DOHH2 (cell line): ENCODE results near the gene ZNF213.
A peak's percentile ranks its signal among the peaks of the same experiment; 100 is the strongest.

ENCODE experiments used
- H3F3A ChIP-seq: fragments of 200-600 bp; sonication (generic), shearing (Covaris generic); 2 replicates; pipeline ENCODE4 v1.6.0; 2016; ENCODE audit warnings: antibody characterized with exemption, mild to moderate bottlenecking; ENCODE audit not compliant: control insufficient read depth, insufficient read depth
- H3K27ac ChIP-seq: fragments of 200-600 bp; sonication (generic); 2 replicates; pipeline ENCODE4 v1.5.1; 2014; ENCODE audit warnings: low read depth, mild to moderate bottlenecking, low read length, moderate library complexity
- H3K27me3 ChIP-seq: fragments of 200-600 bp; sonication (generic); 2 replicates; pipeline ENCODE4 v1.6.1; 2014; ENCODE audit warnings: mild to moderate bottlenecking, low read length, mixed read lengths; ENCODE audit not compliant: control insufficient read depth
- H3K36me3 ChIP-seq: fragments of 200-600 bp; sonication (generic); 2 replicates; pipeline ENCODE4 v1.6.1; 2014; ENCODE audit warnings: mild to moderate bottlenecking, low read length, moderate library complexity, mixed read lengths; ENCODE audit not compliant: control insufficient read depth
- H3K4me1 ChIP-seq: fragments of 200-600 bp; sonication (generic); 2 replicates; pipeline ENCODE4 v1.6.1; 2014; ENCODE audit warnings: mild to moderate bottlenecking, low read length, mixed read lengths; ENCODE audit not compliant: control insufficient read depth
- H3K4me2 ChIP-seq: fragments of 200-600 bp; sonication (generic); 2 replicates; pipeline ENCODE4 v1.6.0; 2014; ENCODE audit warnings: mild to moderate bottlenecking, low read length, moderate library complexity
- H3K4me3 ChIP-seq: fragments of 200-600 bp; sonication (generic); 2 replicates; pipeline ENCODE4 v1.5.1; 2014; ENCODE audit warnings: mild to moderate bottlenecking, low read length, mixed read lengths
- H3K79me2 ChIP-seq: fragments of 200-600 bp; sonication (generic); 2 replicates; pipeline ENCODE4 v1.6.1; 2014; ENCODE audit warnings: mild to moderate bottlenecking, low read length, mixed read lengths; ENCODE audit not compliant: control insufficient read depth
- H3K9me2 ChIP-seq: fragments of 200-600 bp; sonication (generic); replicated peaks from 2 replicates; pipeline ENCODE4 v1.6.1; 2014; ENCODE audit warnings: mild to moderate bottlenecking, low read length, mixed read lengths; ENCODE audit not compliant: control insufficient read depth
- H3K9me3 ChIP-seq: fragments of 200-600 bp; sonication (generic); 2 replicates; pipeline ENCODE4 v1.6.1; 2014; ENCODE audit warnings: antibody characterized with exemption, low read length, mixed read lengths; ENCODE audit not compliant: control insufficient read depth, insufficient read depth
- H4K20me1 ChIP-seq: fragments of 200-600 bp; sonication (generic); 2 replicates; pipeline ENCODE4 v1.6.0; 2014; ENCODE audit warnings: low read depth, mild to moderate bottlenecking, antibody characterized with exemption, low read length, moderate library complexity; ENCODE audit not compliant: control insufficient read depth, insufficient read depth
- EZH2phosphoT487 ChIP-seq: fragments of 200-600 bp; sonication (generic); IDR thresholded peaks from 2 replicates; pipeline ENCODE4 v1.6.1; 2017; ENCODE audit warnings: borderline replicate concordance, mild to moderate bottlenecking, antibody characterized with exemption, low read length, moderate library complexity, mixed read lengths
- TF ChIP-seq, protein P1 (sequence below): fragments of 200-600 bp; sonication (generic); IDR thresholded peaks from one replicate; pipeline ENCODE4 v1.5.1; 2014; ENCODE audit warnings: antibody characterized with exemption, mild to moderate bottlenecking, low read depth, low read length; ENCODE audit not compliant: poor library complexity, severe bottlenecking

The ZNF213 gene

DNA sequence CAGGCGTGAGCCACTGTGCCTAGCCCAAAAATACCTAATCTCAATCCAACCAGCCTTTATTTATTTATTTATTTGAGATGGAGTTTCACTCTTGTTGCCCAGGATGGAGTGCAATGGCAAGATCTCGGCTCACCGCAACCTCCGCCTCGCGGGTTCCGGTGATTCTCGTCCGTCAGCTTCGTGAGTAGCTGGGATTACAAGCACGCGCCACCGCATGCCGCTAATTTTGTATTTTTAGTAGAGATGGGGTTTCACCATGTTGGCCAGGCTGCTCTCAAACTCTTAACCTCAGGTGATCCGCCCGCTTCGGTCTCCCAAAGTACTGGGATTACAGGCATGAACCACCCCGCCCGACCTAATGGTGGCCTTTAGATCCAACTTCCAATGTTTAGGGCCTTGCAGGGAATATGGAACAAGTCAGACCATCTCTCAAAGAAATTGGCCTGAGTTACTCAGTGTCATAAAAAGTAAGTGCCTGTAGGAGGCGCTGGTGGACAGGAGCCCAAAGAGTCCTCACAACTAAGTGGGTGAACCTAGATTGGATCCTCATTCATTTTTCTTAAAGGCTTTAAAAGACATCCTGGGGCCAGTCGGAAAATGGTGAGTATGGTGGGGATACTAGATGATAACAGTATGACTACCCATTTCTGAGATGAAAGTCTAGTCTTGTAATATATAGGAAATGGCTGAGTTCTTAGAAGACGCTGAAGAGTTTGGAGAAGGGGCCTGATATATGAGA lies 40.4 kb upstream of the ZNF213 start:
- H3K9me2 ChIP-seq = no peaks in the 10 kb centered on the region

DNA sequence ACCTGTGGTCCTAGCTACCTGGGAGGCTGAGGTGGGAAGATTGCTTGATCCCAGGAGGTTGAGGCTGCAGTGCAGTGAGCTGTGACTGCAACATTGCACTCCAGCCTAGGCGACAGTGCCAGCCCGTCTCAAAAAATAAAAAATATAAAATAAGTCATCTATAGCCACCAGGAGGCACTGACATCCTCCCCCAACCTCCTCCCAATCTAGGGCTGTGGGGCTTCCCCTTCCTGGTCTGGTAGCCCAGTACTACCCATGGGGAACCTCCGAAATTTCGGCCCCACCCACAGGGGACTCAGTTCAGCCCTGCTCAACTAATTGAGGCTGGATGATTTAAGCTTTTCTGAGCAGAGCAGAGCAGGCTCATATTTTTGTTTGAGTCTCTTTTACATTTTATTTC lies 39.0 kb upstream of the ZNF213 start:
- TF ChIP-seq EZH2phosphoT487 = no peak
- TF ChIP-seq, protein P1, sequence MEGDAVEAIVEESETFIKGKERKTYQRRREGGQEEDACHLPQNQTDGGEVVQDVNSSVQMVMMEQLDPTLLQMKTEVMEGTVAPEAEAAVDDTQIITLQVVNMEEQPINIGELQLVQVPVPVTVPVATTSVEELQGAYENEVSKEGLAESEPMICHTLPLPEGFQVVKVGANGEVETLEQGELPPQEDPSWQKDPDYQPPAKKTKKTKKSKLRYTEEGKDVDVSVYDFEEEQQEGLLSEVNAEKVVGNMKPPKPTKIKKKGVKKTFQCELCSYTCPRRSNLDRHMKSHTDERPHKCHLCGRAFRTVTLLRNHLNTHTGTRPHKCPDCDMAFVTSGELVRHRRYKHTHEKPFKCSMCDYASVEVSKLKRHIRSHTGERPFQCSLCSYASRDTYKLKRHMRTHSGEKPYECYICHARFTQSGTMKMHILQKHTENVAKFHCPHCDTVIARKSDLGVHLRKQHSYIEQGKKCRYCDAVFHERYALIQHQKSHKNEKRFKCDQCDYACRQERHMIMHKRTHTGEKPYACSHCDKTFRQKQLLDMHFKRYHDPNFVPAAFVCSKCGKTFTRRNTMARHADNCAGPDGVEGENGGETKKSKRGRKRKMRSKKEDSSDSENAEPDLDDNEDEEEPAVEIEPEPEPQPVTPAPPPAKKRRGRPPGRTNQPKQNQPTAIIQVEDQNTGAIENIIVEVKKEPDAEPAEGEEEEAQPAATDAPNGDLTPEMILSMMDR = peak; percentile 35
- H3F3A ChIP-seq = no peaks in the 10 kb centered on the region
- H3K36me3 ChIP-seq = no peaks in the 10 kb centered on the region
- H3K9me2 ChIP-seq = no peaks in the 10 kb centered on the region
- no peaks in the 10 kb centered on the region for H3K79me2 ChIP-seq
- no peaks in the 10 kb centered on the region for H3K9me3 ChIP-seq
- peak overlapping the region; percentile 16; the same call in 1 of the 2 replicates for H3K4me2 ChIP-seq
- no peak overlapping the region for H3K4me3 ChIP-seq
- H4K20me1 ChIP-seq = no peaks in the 10 kb centered on the region
- H3K27ac ChIP-seq = no peak overlapping the region
- H3K27me3 ChIP-seq = peaks cover 3% of the 10 kb centered on the region; the same call in 1 of the 2 replicates
- H3K4me1 ChIP-seq = peaks cover 35% of the 10 kb centered on the region

More for the DNA sequence above, 40.4 kb upstream of the ZNF213 start:
- no peaks in the 10 kb centered on the region for H3K9me3 ChIP-seq
- H3K4me3 ChIP-seq = no peak overlapping the region
- H3K4me1 ChIP-seq = peaks cover 22% of the 10 kb centered on the region
- H3K4me2 ChIP-seq = no peak overlapping the region
- H4K20me1 ChIP-seq = no peaks in the 10 kb centered on the region
- H3K36me3 ChIP-seq = no peaks in the 10 kb centered on the region
- no peaks in the 10 kb centered on the region for H3F3A ChIP-seq
- peaks cover 3% of the 10 kb centered on the region; the same call in 1 of the 2 replicates for H3K27me3 ChIP-seq
- H3K79me2 ChIP-seq = no peaks in the 10 kb centered on the region
- no peak overlapping the region for H3K27ac ChIP-seq
- TF ChIP-seq EZH2phosphoT487 = no peak
- TF ChIP-seq, protein P1 = peak; percentile 80

DNA sequence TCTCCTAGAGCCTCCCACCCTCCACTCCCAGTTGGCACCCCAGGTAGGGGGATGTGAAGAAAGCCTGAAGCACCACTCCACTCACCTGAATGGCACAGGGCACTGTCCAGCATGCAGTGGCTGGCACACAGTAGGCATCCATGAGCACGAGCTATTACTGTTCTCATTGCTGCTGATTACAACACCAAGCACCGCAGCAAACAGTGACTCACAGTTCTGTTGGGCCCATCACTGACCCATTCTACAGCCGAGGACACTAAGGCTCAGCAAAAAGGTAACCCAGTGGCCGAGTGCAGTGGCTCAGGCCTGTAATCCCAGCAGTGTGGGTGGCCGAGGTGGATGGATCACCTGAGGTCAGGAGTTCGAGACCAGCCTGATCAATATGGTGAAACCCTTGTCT lies 38.5 kb upstream of the ZNF213 start:
- Histone ChIP-seq H3F3A (no peaks in the 10 kb centered on the region), H3K9me3 (no peaks in the 10 kb centered on the region), H4K20me1 (no peaks in the 10 kb centered on the region), H3K4me3 (no peak overlapping the region), H3K4me1 (peaks cover 40% of the 10 kb centered on the region), H3K36me3 (no peaks in the 10 kb centered on the region), H3K79me2 (no peaks in the 10 kb centered on the region), H3K9me2 (no peaks in the 10 kb centered on the region), H3K4me2 (peak overlapping the region; percentile 16; the same call in 1 of the 2 replicates), H3K27me3 (peaks cover 3% of the 10 kb centered on the region; the same call in 1 of the 2 replicates), H3K27ac (no peak overlapping the region)
- no peak for TF ChIP-seq EZH2phosphoT487
- TF ChIP-seq, protein P1 = no peak
